HepG2 (cell line): ENCODE results near the gene PHRF1. TPM values are rescaled to one million over a fixed set of nuclear protein-coding genes. Genes with fewer than 3 reads are reported as not detected.

Experiments used
- AHDC1 ChIP-seq: sonication (generic); formaldehyde crosslinking; IDR thresholded peaks from 2 replicates; pipeline ENCODE4 v1.5.1; 2020; ENCODE audit warnings: mild to moderate bottlenecking, missing genetic modification reagents, borderline replicate concordance
- CEBPG ChIP-seq: IDR thresholded peaks from 2 replicates; pipeline ENCODE4 v1.6.1; 2016
- DMTF1 ChIP-seq: sonication (generic); formaldehyde crosslinking; IDR thresholded peaks from 2 replicates; pipeline ENCODE4 v1.4.0; 2020; ENCODE audit warnings: mild to moderate bottlenecking, missing genetic modification reagents
- EHMT2 ChIP-seq: fragments of 200-600 bp; sonication (generic); IDR thresholded peaks from 2 replicates; pipeline ENCODE4 v1.7.0; 2017; ENCODE audit warnings: antibody characterized with exemption, low read depth, low read length, borderline replicate concordance
- HDAC2 ChIP-seq: sonication (generic); formaldehyde crosslinking; IDR thresholded peaks from 2 replicates; pipeline ENCODE4 v1.4.0; 2020; ENCODE audit warnings: missing genetic modification reagents
- KDM2A ChIP-seq: sonication (generic); formaldehyde crosslinking; IDR thresholded peaks from 2 replicates; pipeline ENCODE4 v1.4.0; 2020; ENCODE audit warnings: low read depth, missing genetic modification reagents, borderline replicate concordance
- MLLT10 ChIP-seq: sonication (generic); formaldehyde crosslinking; IDR thresholded peaks from 2 replicates; pipeline ENCODE4 v1.4.0; 2020; ENCODE audit warnings: missing genetic modification reagents
- MYC ChIP-seq: sonication (generic); formaldehyde crosslinking; IDR thresholded peaks from 2 replicates; pipeline ENCODE4 v1.9.0; 2021; ENCODE audit warnings: missing genetic modification reagents, borderline replicate concordance
- RFX3 ChIP-seq: IDR thresholded peaks from 2 replicates; pipeline ENCODE4 v1.6.1; 2016; ENCODE audit warnings: missing biosample characterization, missing genetic modification reagents
- SALL2 ChIP-seq: sonication (generic); formaldehyde crosslinking; IDR thresholded peaks from 2 replicates; pipeline ENCODE4 v1.8.1; 2023; ENCODE audit warnings: mild to moderate bottlenecking, missing genetic modification reagents, inconsistent platforms
- ZKSCAN1 ChIP-seq: fragments of 150-350 bp; IDR thresholded peaks from 2 replicates; pipeline ENCODE4 v1.6.1; 2014; ENCODE audit warnings: low read length
- ZNF121 ChIP-seq: sonication (generic); formaldehyde crosslinking; IDR thresholded peaks from 2 replicates; pipeline ENCODE4 v1.5.0; 2020; ENCODE audit warnings: mild to moderate bottlenecking, missing genetic modification reagents
- ZNF260 ChIP-seq: sonication (generic); formaldehyde crosslinking; IDR thresholded peaks from 2 replicates; pipeline ENCODE4 v1.4.0; 2020; ENCODE audit warnings: missing genetic modification reagents, low read depth, mild to moderate bottlenecking, borderline replicate concordance
- ZNF329 ChIP-seq: sonication (generic); formaldehyde crosslinking; IDR thresholded peaks from 2 replicates; pipeline ENCODE4 v1.9.0; 2021; ENCODE audit warnings: low read depth, mild to moderate bottlenecking, missing genetic modification reagents
- ZNF44 ChIP-seq: sonication (generic); formaldehyde crosslinking; IDR thresholded peaks from 2 replicates; pipeline ENCODE4 v1.5.1; 2020; ENCODE audit warnings: mild to moderate bottlenecking, missing genetic modification reagents
- ZNF451 ChIP-seq: sonication (generic); formaldehyde crosslinking; IDR thresholded peaks from 2 replicates; pipeline ENCODE4 v1.5.0; 2020; ENCODE audit warnings: mild to moderate bottlenecking, missing genetic modification reagents
- ZNF670 ChIP-seq: sonication (generic); formaldehyde crosslinking; IDR thresholded peaks from 2 replicates; pipeline ENCODE4 v1.8.0; 2022; ENCODE audit warnings: mild to moderate bottlenecking, missing genetic modification reagents, borderline replicate concordance
- ZNF704 ChIP-seq: sonication (generic); formaldehyde crosslinking; IDR thresholded peaks from 2 replicates; pipeline ENCODE4 v1.8.1; 2023; ENCODE audit warnings: mild to moderate bottlenecking, inconsistent platforms, moderate library complexity, missing genetic modification reagents, borderline replicate concordance
- ZNF710 ChIP-seq: sonication (generic); formaldehyde crosslinking; IDR thresholded peaks from 2 replicates; pipeline ENCODE4 v1.5.0; 2020; ENCODE audit warnings: mild to moderate bottlenecking, missing genetic modification reagents, borderline replicate concordance
- polyA plus RNA-seq, 8 experiments: library from polyadenylated mRNA; depleted of rRNA in 3 of 8; stranded (reverse) in 7 of 8; unstranded in 1 of 8; fragments of >200 nt; fragmentation: Illumina TruSeq in 4 of 8; extraction: Trizol in 4 of 8; gene quantifications; 2 replicates each; pipeline versions ENCODE4 v1.2.1 to v1.2.3, GENCODE V29; 2011 to 2016; ENCODE audit warnings: low read depth in 4 of 8, missing spikeins in 1 of 8, mixed read lengths in 1 of 8; ENCODE audit not compliant: insufficient read depth in 1 of 8
- total RNA-seq, 5 experiments: library from RNA; depleted of rRNA; stranded (reverse); fragments of >200 nt; fragmentation: Illumina TruSeq; extraction: Trizol; gene quantifications; 2 replicates each; pipeline ENCODE4 v1.2.3, GENCODE V29; 2016; ENCODE audit warnings: low read depth in 1 of 5

Gene PHRF1
- total and polyA plus RNA-seq, 2 of the 13 experiments (the other 11 are each of a cell fraction or from before 2014, with no cell fraction given) = 8.2 to 16.7 TPM

- no peak; the same call in 1 of the 2 replicates for TF ChIP-seq ZNF710 (CRISPR knock-in tag)
- peak; percentile 56 for TF ChIP-seq KDM2A (CRISPR knock-in tag)
- TF ChIP-seq ZNF260 (CRISPR knock-in tag) = no peak
- TF ChIP-seq ZKSCAN1 = no peak
- no peak for TF ChIP-seq SALL2 (CRISPR knock-in tag)
- TF ChIP-seq DMTF1 (CRISPR knock-in tag) = no peak
- TF ChIP-seq ZNF704 = no peak
- TF ChIP-seq AHDC1 (CRISPR knock-in tag) = no peak
- TF ChIP-seq ZNF44 = no peak
- TF ChIP-seq HDAC2 (CRISPR knock-in tag) = peak; percentile 68; the same call in 1 of the 2 replicates
- peak; percentile 97 for TF ChIP-seq CEBPG (CRISPR knock-in tag)
- peak; percentile 54; the same call in 1 of the 2 replicates for TF ChIP-seq MYC
- TF ChIP-seq MLLT10 (CRISPR knock-in tag) = no peak
- no peak for TF ChIP-seq RFX3 (CRISPR knock-in tag)
- TF ChIP-seq ZNF121 (CRISPR knock-in tag) = no peak
- TF ChIP-seq ZNF329 (CRISPR knock-in tag) = no peak
- no peak for TF ChIP-seq EHMT2
- TF ChIP-seq ZNF451 (CRISPR knock-in tag) = no peak
- TF ChIP-seq ZNF670 (CRISPR knock-in tag) = no peak
Measured at GRCh38 chr11:587978-588380, 11.7 kb downstream of the PHRF1 start (continued).
